GM12878 (cell line): ENCODE data around the gene PTPN14. TPM values are rescaled to one million over a fixed set of nuclear protein-coding genes. Genes with fewer than 3 reads are reported as not detected.

Source experiments
- ATAC-seq: fragments of 200-7000 bp; cut with Tn5 transposase; 3 replicates; pipeline ENCODE4 v1.9.1; 2020; ENCODE audit warnings: mild to moderate bottlenecking, moderate library complexity
- BruUV-seq: library from RNA; stranded (reverse); fragments of 400-500 nt; replicated peaks from 2 replicates; lab custom pipeline; 2021; lab: Mats Ljungman, UMichigan
- CTCF ChIA-PET: fragments of 300-600 bp; sonication (Branson Sonifier 250); formaldehyde crosslinking; extraction: SDS; loops from one replicate; lab custom pipeline; 2021; ENCODE audit warnings: inconsistent platforms; lab: Yijun Ruan, JAX
- POLR2A ChIA-PET: fragments of 350-600 bp; formaldehyde crosslinking; extraction: SDS; loops from one replicate; lab custom pipeline; 2021; ENCODE audit warnings: inconsistent platforms; lab: Charles Lee
- RAD21 ChIA-PET: fragments of 300-600 bp; sonication (Branson Sonifier 250); formaldehyde crosslinking; loops from one replicate; lab custom pipeline; 2023; ENCODE audit warnings: antibody characterized with exemption; ENCODE audit not compliant: unreplicated experiment; lab: Charles Lee
- SMC1A ChIA-PET: fragments of 300-600 bp; sonication (Branson Sonifier 250); formaldehyde crosslinking; loops from one replicate; lab custom pipeline; 2023; ENCODE audit not compliant: unreplicated experiment, uncharacterized antibody; lab: Charles Lee
- DNase-seq: peaks from one replicate; pipeline ENCODE4 v3.0.0-alpha.2; 2011; ENCODE audit warnings: low read depth, low spot score
- FAIRE-seq: peaks from 3 replicates; lab custom pipeline; 2011; peaks lifted over from hg19 to GRCh38; lab: Jason Lieb, UNC
- H2AFZ ChIP-seq: 2 replicates; pipeline ENCODE4 v1.6.0; 2011; ENCODE audit warnings: low read depth, low read length, control low read depth; ENCODE audit not compliant: control insufficient read depth
- H3K27ac ChIP-seq: 2 replicates; pipeline ENCODE4 v1.5.1; 2011; ENCODE audit warnings: control low read depth; ENCODE audit not compliant: control insufficient read depth, insufficient read depth
- H3K27me3 ChIP-seq, 2 experiments: replicated peaks in 1 of 2; 2 replicates each; pipeline versions ENCODE4 v1.6.0 to v1.6.1; 2011; ENCODE audit warnings: low read length in 1 of 2; ENCODE audit not compliant: control insufficient read depth in 2 of 2, insufficient read depth in 2 of 2
- H3K36me3 ChIP-seq, 2 experiments: 2 replicates each; pipeline ENCODE4 v1.5.1; 2011; ENCODE audit warnings: low read length in 1 of 2; ENCODE audit not compliant: control insufficient read depth in 2 of 2, insufficient read depth in 2 of 2
- H3K4me1 ChIP-seq: 2 replicates; pipeline ENCODE4 v1.6.1; 2011; ENCODE audit warnings: mild to moderate bottlenecking, low read length, moderate library complexity, mixed read lengths; ENCODE audit not compliant: control insufficient read depth, insufficient read depth
- H3K4me2 ChIP-seq: 2 replicates; pipeline ENCODE4 v1.6.0; 2011; ENCODE audit warnings: control low read depth; ENCODE audit not compliant: control insufficient read depth, insufficient read depth
- H3K4me3 ChIP-seq: fragments of 200-600 bp; sonication (generic); 2 replicates; pipeline ENCODE4 v1.5.1; 2016
- H3K79me2 ChIP-seq: 2 replicates; pipeline ENCODE4 v1.6.0; 2011; ENCODE audit warnings: low read length; ENCODE audit not compliant: control insufficient read depth, insufficient read depth
- H3K9ac ChIP-seq: 2 replicates; pipeline ENCODE4 v1.8.0; 2011; ENCODE audit warnings: low read length, control low read depth, mixed read lengths; ENCODE audit not compliant: control insufficient read depth, insufficient read depth
- H3K9me3 ChIP-seq: replicated peaks from 3 replicates; pipeline ENCODE4 v1.5.1; 2011; ENCODE audit warnings: mild to moderate bottlenecking, low read length; ENCODE audit not compliant: control insufficient read depth, insufficient read depth
- H4K20me1 ChIP-seq: 2 replicates; pipeline ENCODE4 v1.6.0; 2011; ENCODE audit not compliant: control insufficient read depth, insufficient read depth
- CEBPB ChIP-seq, 2 experiments: fragments of 150-350 bp in 1 of 2; IDR thresholded peaks; 2 replicates each; pipeline ENCODE4 v1.6.1; 2012 to 2014; ENCODE audit warnings: low read depth in 2 of 2, low read length in 2 of 2, borderline replicate concordance in 1 of 2, inconsistent platforms in 1 of 2
- YBX1 ChIP-seq: fragments of 450-650 bp; IDR thresholded peaks from 2 replicates; pipeline ENCODE4 v1.6.1; 2016; ENCODE audit warnings: antibody characterized with exemption
- WGBS: methylation state at CpG from one replicate; pipeline ENCODE4 v1.1.6; 2016; ENCODE audit warnings: low lambda C conversion rate; ENCODE audit not compliant: insufficient replicate concordance, insufficient coverage; ENCODE audit errors: missing lambda C conversion rate; 5-methylcytosine and 5-hydroxymethylcytosine counted together
- in situ Hi-C: fragments of 300-500 bp; cut with MboI; formaldehyde crosslinking; loops from 9 replicates; pipeline ENCODE4 v1.14.3; 2018; ENCODE audit warnings: mixed read lengths
- intact Hi-C: fragments of 100-400 bp; cut with micrococcal nuclease; formaldehyde crosslinking; loops from one replicate; pipeline ENCODE4 v1.14.2; 2022; ENCODE audit not compliant: unreplicated experiment
- polyA plus RNA-seq, 11 experiments: library from polyadenylated mRNA; depleted of rRNA in 4 of 11; unstranded in 6 of 11; stranded (reverse) in 5 of 11; fragments of >200 nt; fragmentation: Nextera tagmentation in 4 of 11; fragmentation: Illumina TruSeq in 1 of 11; extraction: Ambion mirVana in 4 of 11; extraction: Trizol in 1 of 11; gene quantifications; 1 replicate in 1 of 11; 2 replicates in 10 of 11; pipeline versions ENCODE4 v1.2.1 to v1.2.3, GENCODE V29; 2011 to 2016; ENCODE audit warnings: inconsistent platforms in 2 of 11, missing spikeins in 2 of 11, low read depth in 1 of 11
- total RNA-seq, 4 experiments: library from RNA; depleted of rRNA in 3 of 4; stranded (reverse); fragments of >200 nt in 3 of 4; fragmentation: Illumina TruSeq in 1 of 4; extraction: Trizol in 1 of 4; gene quantifications; 2 replicates each; pipeline versions ENCODE4 v1.2.1 to v1.2.3, GENCODE V29; 2013 to 2021
- TF ChIP-seq, protein P1 (sequence below): IDR thresholded peaks from 2 replicates; pipeline ENCODE4 v1.6.1; 2012; ENCODE audit warnings: improper control_type of control experiment, low read depth, low read length; ENCODE audit not compliant: insufficient replicate concordance
- TF ChIP-seq, protein P2 (sequence below): fragments of 450-650 bp; IDR thresholded peaks from 2 replicates; pipeline ENCODE4 v1.6.1; 2016; ENCODE audit warnings: mild to moderate bottlenecking

The PTPN14 gene
- total and polyA plus RNA-seq, 10 of the 15 experiments (the other 5 are each of a cell fraction or from before 2014, with no cell fraction given): 0.05 to 5.1 (median 0.44) TPM

DNA sequence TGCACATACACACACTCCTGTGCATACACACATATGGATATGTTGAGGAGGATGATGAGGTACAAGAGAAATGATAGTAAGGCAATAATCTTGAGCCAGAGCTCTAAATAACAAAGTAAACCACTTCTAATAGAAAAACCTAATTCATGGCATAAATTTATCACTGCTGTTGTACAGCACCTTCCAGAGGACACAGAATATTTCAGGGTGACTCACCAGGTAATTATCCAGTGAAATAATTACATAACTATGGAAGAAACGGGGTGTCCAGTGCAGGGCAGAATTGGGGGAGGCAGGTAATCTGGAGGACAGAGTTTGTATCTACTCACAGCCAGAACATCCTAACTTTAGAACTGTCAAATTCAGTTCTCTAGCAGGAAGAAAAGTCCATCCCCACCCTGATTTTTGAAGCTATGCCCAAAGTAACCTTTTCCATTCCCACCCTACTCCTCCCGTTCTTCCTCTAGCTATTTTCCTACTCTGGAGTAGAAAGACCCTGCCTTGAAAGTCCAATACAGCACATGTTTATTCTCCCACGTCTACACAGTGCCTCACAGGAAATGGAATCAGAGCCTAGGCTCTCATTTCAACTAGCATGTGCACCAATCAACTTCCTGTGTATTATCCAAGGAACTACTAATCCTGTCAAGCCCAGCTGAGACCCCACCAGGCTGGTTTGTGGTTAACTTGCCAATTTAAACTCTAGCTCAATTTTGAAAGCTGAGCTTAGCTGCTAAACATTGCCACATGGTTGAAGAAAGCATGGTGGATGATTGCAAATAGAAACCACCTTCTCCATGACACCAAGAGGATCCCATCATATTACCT is 96.6 kb downstream of the PTPN14 start (continued):
- TF ChIP-seq, protein P1, sequence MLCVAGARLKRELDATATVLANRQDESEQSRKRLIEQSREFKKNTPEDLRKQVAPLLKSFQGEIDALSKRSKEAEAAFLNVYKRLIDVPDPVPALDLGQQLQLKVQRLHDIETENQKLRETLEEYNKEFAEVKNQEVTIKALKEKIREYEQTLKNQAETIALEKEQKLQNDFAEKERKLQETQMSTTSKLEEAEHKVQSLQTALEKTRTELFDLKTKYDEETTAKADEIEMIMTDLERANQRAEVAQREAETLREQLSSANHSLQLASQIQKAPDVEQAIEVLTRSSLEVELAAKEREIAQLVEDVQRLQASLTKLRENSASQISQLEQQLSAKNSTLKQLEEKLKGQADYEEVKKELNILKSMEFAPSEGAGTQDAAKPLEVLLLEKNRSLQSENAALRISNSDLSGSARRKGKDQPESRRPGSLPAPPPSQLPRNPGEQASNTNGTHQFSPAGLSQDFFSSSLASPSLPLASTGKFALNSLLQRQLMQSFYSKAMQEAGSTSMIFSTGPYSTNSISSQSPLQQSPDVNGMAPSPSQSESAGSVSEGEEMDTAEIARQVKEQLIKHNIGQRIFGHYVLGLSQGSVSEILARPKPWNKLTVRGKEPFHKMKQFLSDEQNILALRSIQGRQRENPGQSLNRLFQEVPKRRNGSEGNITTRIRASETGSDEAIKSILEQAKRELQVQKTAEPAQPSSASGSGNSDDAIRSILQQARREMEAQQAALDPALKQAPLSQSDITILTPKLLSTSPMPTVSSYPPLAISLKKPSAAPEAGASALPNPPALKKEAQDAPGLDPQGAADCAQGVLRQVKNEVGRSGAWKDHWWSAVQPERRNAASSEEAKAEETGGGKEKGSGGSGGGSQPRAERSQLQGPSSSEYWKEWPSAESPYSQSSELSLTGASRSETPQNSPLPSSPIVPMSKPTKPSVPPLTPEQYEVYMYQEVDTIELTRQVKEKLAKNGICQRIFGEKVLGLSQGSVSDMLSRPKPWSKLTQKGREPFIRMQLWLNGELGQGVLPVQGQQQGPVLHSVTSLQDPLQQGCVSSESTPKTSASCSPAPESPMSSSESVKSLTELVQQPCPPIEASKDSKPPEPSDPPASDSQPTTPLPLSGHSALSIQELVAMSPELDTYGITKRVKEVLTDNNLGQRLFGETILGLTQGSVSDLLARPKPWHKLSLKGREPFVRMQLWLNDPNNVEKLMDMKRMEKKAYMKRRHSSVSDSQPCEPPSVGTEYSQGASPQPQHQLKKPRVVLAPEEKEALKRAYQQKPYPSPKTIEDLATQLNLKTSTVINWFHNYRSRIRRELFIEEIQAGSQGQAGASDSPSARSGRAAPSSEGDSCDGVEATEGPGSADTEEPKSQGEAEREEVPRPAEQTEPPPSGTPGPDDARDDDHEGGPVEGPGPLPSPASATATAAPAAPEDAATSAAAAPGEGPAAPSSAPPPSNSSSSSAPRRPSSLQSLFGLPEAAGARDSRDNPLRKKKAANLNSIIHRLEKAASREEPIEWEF: no peak
- no peak for TF ChIP-seq YBX1

DNA sequence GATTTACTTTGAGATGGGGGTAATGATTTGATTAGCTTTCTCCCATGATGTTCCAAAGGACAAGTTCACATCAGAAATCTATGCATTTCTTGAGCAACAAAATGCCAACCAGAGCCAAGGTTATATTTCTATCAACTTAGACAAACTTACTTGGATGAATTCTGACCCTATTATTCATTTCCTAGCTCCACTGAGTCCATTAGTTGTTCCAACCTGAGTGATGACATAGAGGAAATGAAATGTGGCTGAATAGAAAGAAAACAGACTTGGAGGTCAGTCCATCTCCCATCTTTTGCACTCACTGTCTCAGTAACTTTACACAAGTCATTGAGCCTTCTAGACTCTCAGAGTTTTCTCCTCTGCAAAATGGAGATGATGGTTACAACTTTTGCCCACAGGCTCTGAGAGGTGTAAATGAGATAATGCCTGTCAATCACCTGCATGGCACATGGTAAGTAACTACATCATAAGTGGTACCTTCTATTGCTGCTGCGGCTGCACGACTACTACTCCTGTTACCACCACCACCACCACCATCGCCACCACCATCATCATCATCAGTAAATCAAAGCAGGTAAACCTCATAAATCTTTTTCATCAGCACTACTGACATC is 98.2 kb downstream of the PTPN14 start:
- FAIRE-seq (no peak), ATAC-seq (no peak), DNase-seq (no peak)
- intact Hi-C loops: no loop called here
- RAD21 ChIA-PET: interaction anchor here (1.0 to 1.6 kb wide), 5 partner anchors 11 to 130 kb away, joined by 3 to 7 read pairs (median 4); no protein-coding TSS in a partner anchor
- BruUV-seq: no TSS peak
- Histone ChIP-seq H2AFZ (no peak overlapping the region), H3K27ac (no peak overlapping the region), H3K36me3 (no peaks in the 10 kb centered on the region), H3K9me3 (no peaks in the 10 kb centered on the region), H3K4me3 (no peak overlapping the region), H3K9ac (no peak overlapping the region), H4K20me1 (no peaks in the 10 kb centered on the region), H3K27me3 (no peaks in the 10 kb centered on the region), H3K79me2 (no peaks in the 10 kb centered on the region), H3K4me2 (no peak overlapping the region), H3K4me1 (no peaks in the 10 kb centered on the region)
- CTCF ChIA-PET: interaction anchor here (0.6 to 2.7 kb wide), 6 partner anchors 16 to 123 kb away, joined by 3 to 10 read pairs (median 3); no protein-coding TSS in a partner anchor
- 57% methylated on average over 3 of the region's 3 CpGs for WGBS
- TF ChIP-seq, protein P2, sequence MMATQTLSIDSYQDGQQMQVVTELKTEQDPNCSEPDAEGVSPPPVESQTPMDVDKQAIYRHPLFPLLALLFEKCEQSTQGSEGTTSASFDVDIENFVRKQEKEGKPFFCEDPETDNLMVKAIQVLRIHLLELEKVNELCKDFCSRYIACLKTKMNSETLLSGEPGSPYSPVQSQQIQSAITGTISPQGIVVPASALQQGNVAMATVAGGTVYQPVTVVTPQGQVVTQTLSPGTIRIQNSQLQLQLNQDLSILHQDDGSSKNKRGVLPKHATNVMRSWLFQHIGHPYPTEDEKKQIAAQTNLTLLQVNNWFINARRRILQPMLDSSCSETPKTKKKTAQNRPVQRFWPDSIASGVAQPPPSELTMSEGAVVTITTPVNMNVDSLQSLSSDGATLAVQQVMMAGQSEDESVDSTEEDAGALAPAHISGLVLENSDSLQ: peak; percentile 48
- TF ChIP-seq CEBPB (IDR thresholded peaks at IDR 0.05; ENCODE audit: borderline replicate concordance in 1 of 2, low read depth in 2 of 2, low read length in 2 of 2): no peak
- in situ Hi-C loops: no loop called here
- SMC1A ChIA-PET: interaction anchor here (0.9 to 5.3 kb wide), 13 partner anchors 9 to 121 kb away, joined by 3 to 37 read pairs (median 3); no protein-coding TSS in a partner anchor
- POLR2A ChIA-PET: interaction anchor here (0.8 to 0.9 kb wide), 2 partner anchors 10 to 14 kb away, joined by 3 to 4 read pairs; no protein-coding TSS in a partner anchor
